Kidney (tissue), 14 donors: Measurements from ENCODE around the gene PLCB1. TPM values are rescaled to one million over a fixed set of nuclear protein-coding genes. Genes with fewer than 3 reads are reported as not detected.

ENCODE experiments used
- DNase-seq, 5 donors: peaks; one replicate each; pipeline ENCODE4 v3.0.0-alpha.2; 2013 to 2020
- FAIRE-seq: peaks from 2 replicates; lab custom pipeline; 2012; peaks lifted over from hg19 to GRCh38; lab: Jason Lieb, UNC
- H3K27ac ChIP-seq, 2 donors: one replicate each; pipeline ENCODE4 v1.7.0; 2013; ENCODE audit warnings: low read depth in 2 of 2, low read length in 2 of 2, inconsistent platforms in 1 of 2
- H3K27me3 ChIP-seq: one replicate; pipeline ENCODE4 v1.7.1; 2013; ENCODE audit warnings: low read length, inconsistent platforms; ENCODE audit not compliant: control insufficient read depth, insufficient read depth
- H3K36me3 ChIP-seq, 3 donors: one replicate each; pipeline versions ENCODE4 v1.7.0 to v1.7.1; 2013; ENCODE audit warnings: low read length in 3 of 3, control low read depth in 1 of 3, inconsistent platforms in 1 of 3; ENCODE audit not compliant: insufficient read depth in 3 of 3, control insufficient read depth in 2 of 3
- H3K4me1 ChIP-seq, 3 donors: one replicate each; pipeline versions ENCODE4 v1.7.0 to v1.7.1; 2013; ENCODE audit warnings: low read length in 3 of 3, inconsistent platforms in 1 of 3, low read depth in 1 of 3; ENCODE audit not compliant: control insufficient read depth in 2 of 3, insufficient read depth in 2 of 3
- H3K4me3 ChIP-seq, 3 donors: one replicate each; pipeline versions ENCODE4 v1.7.0 to v1.8.1; 2013; ENCODE audit warnings: low read length in 3 of 3, control low read depth in 1 of 3, inconsistent platforms in 1 of 3
- H3K9ac ChIP-seq, 3 donors: one replicate each; pipeline versions ENCODE4 v1.7.0 to v1.7.1; 2013; ENCODE audit warnings: low read length in 3 of 3, control low read depth in 1 of 3, inconsistent platforms in 1 of 3
- H3K9me3 ChIP-seq, 3 donors: one replicate each; pipeline versions ENCODE4 v1.7.0 to v1.7.1; 2013; ENCODE audit warnings: low read length in 3 of 3, control low read depth in 1 of 3, inconsistent platforms in 1 of 3; ENCODE audit not compliant: control insufficient read depth in 2 of 3, insufficient read depth in 1 of 3
- CTCF ChIP-seq: IDR thresholded peaks from 3 replicates; pipeline ENCODE4 v1.5.1; 2012; ENCODE audit warnings: mild to moderate bottlenecking, moderate library complexity, borderline replicate concordance; ENCODE audit not compliant: insufficient read depth; ENCODE audit errors: extremely low read depth
- intact Hi-C: fragments of 100-400 bp; cut with DNase I; formaldehyde crosslinking; loops from one replicate; pipeline ENCODE4 v1.11.1; 2022
- polyA plus RNA-seq: library from polyadenylated mRNA; stranded (reverse); fragments of 350-450 nt; fragmentation: Illumina TruSeq; extraction: RNeasy Lipid Tissue Mini Kit (QIAGEN cat#74804); gene quantifications from one replicate; pipeline ENCODE4 v1.2.3, GENCODE V29; 2014; ENCODE audit warnings: low read depth, low replicate concordance; ENCODE audit not compliant: insufficient read depth
- total RNA-seq: library from RNA; stranded (reverse); fragmentation: NEBNext Ultra II Directional; extraction: Animal tissue kit (Norgen Biotek cat#: 25700); gene quantifications from one replicate; pipeline ENCODE4 v1.2.1, GENCODE V29; 2021
- donor health status: control.
- donor health status: control.
- donor health status: control.
- donor health status: control.
- donor health status: control.
- donor health status: DM: yes; HTN: yes; CAD: no.
- donor health status: Normal renal cell carcinoma (clear cell type).

PLCB1 gene
- total and polyA plus RNA-seq, 2 donors from 2014 or later = 9.4 to 107 TPM

- Histone ChIP-seq H3K9me3 (no peaks in the 10 kb centered on the region), H3K27ac (no peak overlapping the region), H3K4me3 (no peak overlapping the region), H3K27me3 (no peaks in the 10 kb centered on the region), H3K36me3 (no peaks in the 10 kb centered on the region), H3K4me1 (no peaks in the 10 kb centered on the region), H3K9ac (no peak overlapping the region)
- DNase-seq (no peak), FAIRE-seq (no peak)
- intact Hi-C loops = no loop called here
- TF ChIP-seq CTCF = no peak
These were observed 785.0 kb downstream of the PLCB1 start for GRCh38 chr20:8917084-8917483.

GRCh38 chr20:8918145-8918544 lies 786.1 kb downstream of the PLCB1 start:
- DNase-seq = no peak
- TF ChIP-seq CTCF = no peak
- no peaks in the 10 kb centered on the region for H3K4me1 ChIP-seq
- H3K4me3 ChIP-seq = no peak overlapping the region
- intact Hi-C loops = no loop called here
- no peaks in the 10 kb centered on the region for H3K36me3 ChIP-seq
- H3K9ac ChIP-seq = no peak overlapping the region
- H3K27me3 ChIP-seq = no peaks in the 10 kb centered on the region
- no peaks in the 10 kb centered on the region for H3K9me3 ChIP-seq
- FAIRE-seq = no peak
- H3K27ac ChIP-seq = no peak overlapping the region

- no peaks in the 10 kb centered on the region for H3K27me3 ChIP-seq
- H3K27ac ChIP-seq = no peak overlapping the region
- TF ChIP-seq CTCF = no peak
- H3K36me3 ChIP-seq = no peaks in the 10 kb centered on the region
- H3K9me3 ChIP-seq = no peaks in the 10 kb centered on the region
- no peak overlapping the region for H3K9ac ChIP-seq
- FAIRE-seq = no peak
- intact Hi-C loops = no loop called here
- no peak overlapping the region for H3K4me3 ChIP-seq
- no peaks in the 10 kb centered on the region for H3K4me1 ChIP-seq
- no peak for DNase-seq
These were observed 792.5 kb downstream of the PLCB1 start for GRCh38 chr20:8924539-8924938.

- no peak for TF ChIP-seq CTCF
- Histone ChIP-seq H3K9me3 (no peaks in the 10 kb centered on the region), H3K4me1 (no peaks in the 10 kb centered on the region), H3K27ac (no peak overlapping the region), H3K9ac (no peak overlapping the region), H3K27me3 (no peaks in the 10 kb centered on the region), H3K4me3 (no peak overlapping the region), H3K36me3 (no peaks in the 10 kb centered on the region)
- FAIRE-seq = no peak
- DNase-seq = no peak
- intact Hi-C loops = no loop called here
These were observed 798.7 kb downstream of the PLCB1 start for GRCh38 chr20:8930726-8931125.
